Tibial artery (tissue), 4 donors: ENCODE data around the gene DUSP5.

ENCODE experiments used
- DNase-seq, 2 donors: peaks; one replicate each; pipeline ENCODE4 v3.0.0-alpha.2; 2019
- H3K27ac ChIP-seq, 2 donors: fragments of 200-600 bp; sonication (generic) in 1 of 2; 1 replicate in 1 of 2; 2 replicates in 1 of 2; pipeline ENCODE4 v1.5.1; 2018 to 2019; ENCODE audit warnings: mild to moderate bottlenecking in 1 of 2
- H3K27me3 ChIP-seq, 2 donors: fragments of 200-600 bp; sonication (generic) in 1 of 2; one replicate each; pipeline versions ENCODE4 v1.5.1 to v1.6.0; 2016 to 2019
- H3K36me3 ChIP-seq, 3 donors: fragments of 200-600 bp; sonication (generic) in 2 of 3; one replicate each; pipeline ENCODE4 v1.5.1; 2016 to 2019; ENCODE audit warnings: mild to moderate bottlenecking in 2 of 3
- H3K4me1 ChIP-seq, 4 donors: fragments of 200-600 bp; sonication (generic) in 2 of 4; 1 replicate in 3 of 4; 2 replicates in 1 of 4; pipeline ENCODE4 v1.5.1; 2016 to 2019
- H3K4me3 ChIP-seq, 2 donors: fragments of 200-600 bp; sonication (generic) in 1 of 2; 1 replicate in 1 of 2; 2 replicates in 1 of 2; pipeline ENCODE4 v1.5.1; 2018 to 2019; ENCODE audit warnings: mild to moderate bottlenecking in 2 of 2
- H3K9me3 ChIP-seq, 3 donors: fragments of 200-600 bp; sonication (generic) in 1 of 3; one replicate each; pipeline ENCODE4 v1.5.1; 2016 to 2019
- intact Hi-C: fragments of 100-400 bp; cut with DNase I; formaldehyde crosslinking; loops from one replicate; pipeline ENCODE4 v1.15.0; 2023; ENCODE audit warnings: low total_unique reads
- TF ChIP-seq, protein P1 (sequence below), 2 experiments: fragments of 200-600 bp in 1 of 2; fragments of 450-650 bp in 1 of 2; IDR thresholded peaks; one replicate each; pipeline ENCODE4 v1.5.1; 2017 to 2019; ENCODE audit warnings: antibody characterized with exemption in 2 of 2, mild to moderate bottlenecking in 1 of 2, moderate library complexity in 1 of 2

Gene DUSP5

GRCh38 chr10:110483633-110484032, 14.1 kb upstream of the DUSP5 start:
- Histone ChIP-seq H3K4me3 (no peak overlapping the region), H3K9me3 (no peaks in the 10 kb centered on the region), H3K36me3 (no peaks in the 10 kb centered on the region), H3K4me1 (no peaks in the 10 kb centered on the region), H3K27me3 (peaks cover 0 to 17% of the 10 kb centered on the region in 2 donors), H3K27ac (no peak overlapping the region)
- no peak for DNase-seq
- TF ChIP-seq, protein P1, sequence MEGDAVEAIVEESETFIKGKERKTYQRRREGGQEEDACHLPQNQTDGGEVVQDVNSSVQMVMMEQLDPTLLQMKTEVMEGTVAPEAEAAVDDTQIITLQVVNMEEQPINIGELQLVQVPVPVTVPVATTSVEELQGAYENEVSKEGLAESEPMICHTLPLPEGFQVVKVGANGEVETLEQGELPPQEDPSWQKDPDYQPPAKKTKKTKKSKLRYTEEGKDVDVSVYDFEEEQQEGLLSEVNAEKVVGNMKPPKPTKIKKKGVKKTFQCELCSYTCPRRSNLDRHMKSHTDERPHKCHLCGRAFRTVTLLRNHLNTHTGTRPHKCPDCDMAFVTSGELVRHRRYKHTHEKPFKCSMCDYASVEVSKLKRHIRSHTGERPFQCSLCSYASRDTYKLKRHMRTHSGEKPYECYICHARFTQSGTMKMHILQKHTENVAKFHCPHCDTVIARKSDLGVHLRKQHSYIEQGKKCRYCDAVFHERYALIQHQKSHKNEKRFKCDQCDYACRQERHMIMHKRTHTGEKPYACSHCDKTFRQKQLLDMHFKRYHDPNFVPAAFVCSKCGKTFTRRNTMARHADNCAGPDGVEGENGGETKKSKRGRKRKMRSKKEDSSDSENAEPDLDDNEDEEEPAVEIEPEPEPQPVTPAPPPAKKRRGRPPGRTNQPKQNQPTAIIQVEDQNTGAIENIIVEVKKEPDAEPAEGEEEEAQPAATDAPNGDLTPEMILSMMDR (IDR thresholded peaks at IDR 0.05) = no peak
- intact Hi-C loops = no loop called here

GRCh38 chr10:110485541-110485940, 12.2 kb upstream of the DUSP5 start:
- H3K9me3 ChIP-seq = no peaks in the 10 kb centered on the region
- H3K27ac ChIP-seq = no peak overlapping the region
- H3K27me3 ChIP-seq = peaks cover 0 to 27% of the 10 kb centered on the region in 2 donors
- no peak overlapping the region for H3K4me3 ChIP-seq
- H3K36me3 ChIP-seq = no peaks in the 10 kb centered on the region
- H3K4me1 ChIP-seq = no peaks in the 10 kb centered on the region
- TF ChIP-seq, protein P1 (IDR thresholded peaks at IDR 0.05) = no peak
- no peak for DNase-seq
- intact Hi-C loops = no loop called here

GRCh38 chr10:110486680-110487410, 10.9 kb upstream of the DUSP5 start:
- no peaks in the 10 kb centered on the region for H3K9me3 ChIP-seq
- no peak overlapping the region for H3K4me3 ChIP-seq
- no peak for DNase-seq
- intact Hi-C loops = no loop called here
- no peaks in the 10 kb centered on the region for H3K4me1 ChIP-seq
- no peaks in the 10 kb centered on the region for H3K36me3 ChIP-seq
- no peak overlapping the region for H3K27ac ChIP-seq
- TF ChIP-seq, protein P1 (IDR thresholded peaks at IDR 0.05) = no peak
- peaks cover 0 to 27% of the 10 kb centered on the region in 2 donors for H3K27me3 ChIP-seq

- no peak for DNase-seq
- TF ChIP-seq, protein P1 (IDR thresholded peaks at IDR 0.05) = no peak
- Histone ChIP-seq H3K9me3 (no peaks in the 10 kb centered on the region), H3K27me3 (peaks cover 0 to 27% of the 10 kb centered on the region in 2 donors), H3K4me3 (no peak overlapping the region), H3K27ac (no peak overlapping the region), H3K4me1 (no peaks in the 10 kb centered on the region), H3K36me3 (no peaks in the 10 kb centered on the region)
- intact Hi-C loops = no loop called here
These were observed 10.0 kb upstream of the DUSP5 start for GRCh38 chr10:110487411-110488331.

DNA sequence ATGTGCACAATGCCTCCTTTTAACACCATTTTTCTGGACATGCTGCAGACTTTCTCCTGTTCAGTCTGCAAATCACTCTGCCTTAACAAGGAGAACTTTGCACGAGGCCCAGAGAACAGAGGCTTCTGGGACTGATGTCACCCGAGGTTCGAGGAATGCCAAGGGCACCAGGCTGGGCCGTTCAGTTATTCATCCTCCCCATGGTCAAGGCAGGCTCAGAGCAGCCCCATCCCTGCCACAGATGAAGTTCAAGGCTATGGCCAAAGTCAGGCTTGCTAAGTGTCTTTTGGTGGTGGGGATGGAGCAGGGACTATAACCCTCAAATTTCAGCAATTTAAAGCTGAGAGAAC, 9.4 kb upstream of the DUSP5 start:
- Histone ChIP-seq H3K9me3 (no peaks in the 10 kb centered on the region), H3K4me3 (no peak overlapping the region), H3K27me3 (peaks cover 0 to 27% of the 10 kb centered on the region in 2 donors), H3K27ac (no peak overlapping the region), H3K36me3 (no peaks in the 10 kb centered on the region), H3K4me1 (no peaks in the 10 kb centered on the region)
- intact Hi-C loops = no loop called here
- no peak for DNase-seq
- TF ChIP-seq, protein P1 (IDR thresholded peaks at IDR 0.05) = no peak
